Progenitor cell of endocrine pancreas (in vitro differentiated cells): ENCODE data around the gene SYT9. TPM values are rescaled to one million over a fixed set of nuclear protein-coding genes. Genes with fewer than 3 reads are reported as not detected.

Source experiments
- DNase-seq: peaks from one replicate; pipeline ENCODE4 v3.0.0; 2021; ENCODE audit warnings: low spot score; ENCODE audit not compliant: unreplicated experiment
- H3K27ac Mint-ChIP-seq: 2 replicates; pipeline ENCODE4 v1.8.0; 2021; ENCODE audit warnings: mild to moderate bottlenecking, moderate library complexity, mixed read lengths
- H3K27me3 Mint-ChIP-seq: 2 replicates; pipeline ENCODE4 v1.8.0; 2021; ENCODE audit warnings: mixed read lengths
- H3K36me3 Mint-ChIP-seq: 2 replicates; pipeline ENCODE4 v1.8.0; 2022; ENCODE audit warnings: mixed read lengths; ENCODE audit not compliant: insufficient read depth
- H3K4me1 Mint-ChIP-seq: 2 replicates; pipeline ENCODE4 v1.8.0; 2021; ENCODE audit warnings: low read depth, mixed read lengths
- H3K4me3 Mint-ChIP-seq: 2 replicates; pipeline ENCODE4 v1.8.0; 2021; ENCODE audit warnings: low read depth, mild to moderate bottlenecking, moderate library complexity, mixed read lengths
- H3K9me3 Mint-ChIP-seq: 2 replicates; pipeline ENCODE4 v1.8.0; 2021; ENCODE audit warnings: low read depth, mixed read lengths
- total RNA-seq: library from RNA; stranded (reverse); gene quantifications from 2 replicates; pipeline ENCODE4 v1.2.1, GENCODE V29; 2021
- TF ChIP-seq, protein P1 (sequence below): fragments of 200-600 bp; sonication (generic); IDR thresholded peaks from one replicate; pipeline ENCODE4 v1.5.0; 2021; ENCODE audit warnings: antibody characterized with exemption, mild to moderate bottlenecking; ENCODE audit not compliant: unreplicated experiment

Gene SYT9
- total RNA-seq, 1 donor from 2014 or later: 0.57 TPM

- Mint-ChIP-seq H3K4me1 (no peaks in the 10 kb centered on the region), H3K27ac (no peak overlapping the region), H3K27me3 (peaks cover 69% of the 10 kb centered on the region), H3K36me3 (no peaks in the 10 kb centered on the region), H3K4me3 (no peak overlapping the region), H3K9me3 (peaks cover 3% of the 10 kb centered on the region)
- no peak for DNase-seq
- TF ChIP-seq, protein P1, sequence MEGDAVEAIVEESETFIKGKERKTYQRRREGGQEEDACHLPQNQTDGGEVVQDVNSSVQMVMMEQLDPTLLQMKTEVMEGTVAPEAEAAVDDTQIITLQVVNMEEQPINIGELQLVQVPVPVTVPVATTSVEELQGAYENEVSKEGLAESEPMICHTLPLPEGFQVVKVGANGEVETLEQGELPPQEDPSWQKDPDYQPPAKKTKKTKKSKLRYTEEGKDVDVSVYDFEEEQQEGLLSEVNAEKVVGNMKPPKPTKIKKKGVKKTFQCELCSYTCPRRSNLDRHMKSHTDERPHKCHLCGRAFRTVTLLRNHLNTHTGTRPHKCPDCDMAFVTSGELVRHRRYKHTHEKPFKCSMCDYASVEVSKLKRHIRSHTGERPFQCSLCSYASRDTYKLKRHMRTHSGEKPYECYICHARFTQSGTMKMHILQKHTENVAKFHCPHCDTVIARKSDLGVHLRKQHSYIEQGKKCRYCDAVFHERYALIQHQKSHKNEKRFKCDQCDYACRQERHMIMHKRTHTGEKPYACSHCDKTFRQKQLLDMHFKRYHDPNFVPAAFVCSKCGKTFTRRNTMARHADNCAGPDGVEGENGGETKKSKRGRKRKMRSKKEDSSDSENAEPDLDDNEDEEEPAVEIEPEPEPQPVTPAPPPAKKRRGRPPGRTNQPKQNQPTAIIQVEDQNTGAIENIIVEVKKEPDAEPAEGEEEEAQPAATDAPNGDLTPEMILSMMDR: no peak
Measured at GRCh38 chr11:7250166-7250565, 1.5 kb upstream of the SYT9 start.

DNA sequence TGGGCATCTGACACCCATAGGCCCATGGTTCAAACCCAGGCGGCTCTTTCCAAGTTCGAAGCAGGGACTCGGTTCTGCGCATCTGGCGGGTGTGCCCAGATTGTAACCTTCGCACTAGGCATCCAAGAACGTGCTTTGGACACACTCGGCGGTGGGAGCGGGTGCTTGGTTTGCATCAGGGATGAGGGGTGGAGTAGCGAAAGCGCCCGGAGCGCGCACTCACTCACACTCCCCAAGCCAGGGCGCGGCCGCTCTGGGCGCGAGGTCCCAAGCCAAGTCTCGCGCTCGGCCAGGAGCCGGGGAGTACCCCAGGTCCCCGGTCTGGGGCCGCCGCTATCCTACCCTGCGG lies 243 bp upstream of the SYT9 start:
- H3K27me3 Mint-ChIP-seq: peaks cover 73% of the 10 kb centered on the region
- H3K4me3 Mint-ChIP-seq: peak overlapping the region; percentile 61
- DNase-seq: no peak
- H3K9me3 Mint-ChIP-seq: peaks cover 3% of the 10 kb centered on the region
- H3K4me1 Mint-ChIP-seq: no peaks in the 10 kb centered on the region
- TF ChIP-seq, protein P1: no peak
- no peaks in the 10 kb centered on the region for H3K36me3 Mint-ChIP-seq
- H3K27ac Mint-ChIP-seq: no peak overlapping the region

GRCh38 chr11:7252683-7253213 lies 1.0 kb downstream of the SYT9 start:
- peak overlapping the region; percentile 68 for H3K4me3 Mint-ChIP-seq

DNA sequence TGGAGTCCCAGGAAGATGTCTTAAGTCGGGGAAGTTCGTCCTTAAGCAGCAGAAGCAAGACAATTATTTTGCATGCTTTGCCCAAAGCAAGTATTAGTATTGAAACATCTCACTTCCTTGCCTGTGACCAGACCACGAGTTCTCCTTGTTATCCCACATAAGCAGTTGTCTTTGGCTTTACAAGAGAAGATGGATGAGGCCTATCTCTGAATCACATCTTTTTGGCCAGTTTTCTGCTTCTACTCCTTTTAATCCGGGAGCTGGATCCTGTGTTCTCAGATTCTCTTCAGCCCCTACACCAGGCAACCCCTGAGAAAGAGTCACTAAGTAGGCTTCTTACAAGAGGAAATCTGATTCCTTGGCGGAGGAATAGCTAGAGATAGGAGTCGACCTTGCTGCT lies 2.1 kb downstream of the SYT9 start:
- Mint-ChIP-seq H3K4me1 (no peaks in the 10 kb centered on the region), H3K4me3 (no peak overlapping the region), H3K36me3 (no peaks in the 10 kb centered on the region), H3K27me3 (peaks cover 63% of the 10 kb centered on the region), H3K9me3 (no peaks in the 10 kb centered on the region), H3K27ac (no peak overlapping the region)
- DNase-seq: no peak
- TF ChIP-seq, protein P1: no peak

More at GRCh38 chr11:7252683-7253213, 1.0 kb downstream of the SYT9 start:
- peaks cover 3% of the 10 kb centered on the region for H3K9me3 Mint-ChIP-seq
- TF ChIP-seq, protein P1: no peak
- H3K27me3 Mint-ChIP-seq: peaks cover 70% of the 10 kb centered on the region
- no peaks in the 10 kb centered on the region for H3K36me3 Mint-ChIP-seq
- peak; percentile 11 for DNase-seq
- no peaks in the 10 kb centered on the region for H3K4me1 Mint-ChIP-seq
- no peak overlapping the region for H3K27ac Mint-ChIP-seq

GRCh38 chr11:7254731-7255291 lies 3.1 kb downstream of the SYT9 start:
- no peak for DNase-seq
- TF ChIP-seq, protein P1: no peak
- no peaks in the 10 kb centered on the region for H3K9me3 Mint-ChIP-seq
- no peak overlapping the region for H3K4me3 Mint-ChIP-seq
- peaks cover 54% of the 10 kb centered on the region for H3K27me3 Mint-ChIP-seq
- H3K4me1 Mint-ChIP-seq: no peaks in the 10 kb centered on the region
- H3K36me3 Mint-ChIP-seq: no peaks in the 10 kb centered on the region
- H3K27ac Mint-ChIP-seq: no peak overlapping the region
